GM21526 (cell line): ENCODE measurements around the gene RAD9A.
A peak's percentile ranks its signal among the peaks of the same experiment; 100 is the strongest.
"Not testable (repeated sequence)": the region's sequence is repeated elsewhere in the genome, so short reads cannot be mapped to it uniquely, and the experiment has no call there.

ENCODE experiments used
- ATAC-seq: cut with Tn5 transposase; IDR thresholded peaks from one replicate; pipeline ENCODE4 v1.9.1; 2021; ENCODE audit warnings: moderate library complexity; ENCODE audit not compliant: unreplicated experiment, low FRiP score

Gene RAD9A

DNA sequence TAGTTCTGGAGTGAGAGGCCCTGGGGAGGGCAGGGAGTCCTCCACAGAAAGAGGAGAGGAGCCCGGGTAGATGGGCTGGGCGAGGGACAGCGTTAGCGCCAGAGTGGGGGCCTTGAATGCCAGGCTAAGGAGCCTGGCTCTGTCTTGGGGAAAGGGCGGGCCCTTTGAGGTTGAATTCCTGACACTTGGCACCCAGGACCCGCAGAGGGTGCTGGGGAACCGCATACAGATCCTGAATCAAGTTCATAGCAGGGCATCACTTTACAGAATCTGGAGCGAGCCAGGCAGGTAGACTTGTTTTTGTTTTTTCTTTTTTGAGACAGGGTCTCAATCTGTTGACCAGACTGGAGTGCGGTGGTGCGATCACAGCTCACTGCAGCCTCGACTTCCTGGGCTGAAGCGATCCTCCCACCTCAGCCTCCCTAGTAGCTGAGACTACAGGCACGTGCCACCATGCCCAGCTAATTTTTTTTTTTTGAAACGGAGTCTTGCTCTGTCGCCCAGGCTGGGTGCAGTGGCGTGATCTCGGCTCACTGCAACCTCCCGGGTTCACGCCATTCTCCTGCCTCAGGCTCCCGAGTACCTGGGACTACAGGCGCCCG is 29.7 kb downstream of the RAD9A start:
- ATAC-seq = no peak

DNA sequence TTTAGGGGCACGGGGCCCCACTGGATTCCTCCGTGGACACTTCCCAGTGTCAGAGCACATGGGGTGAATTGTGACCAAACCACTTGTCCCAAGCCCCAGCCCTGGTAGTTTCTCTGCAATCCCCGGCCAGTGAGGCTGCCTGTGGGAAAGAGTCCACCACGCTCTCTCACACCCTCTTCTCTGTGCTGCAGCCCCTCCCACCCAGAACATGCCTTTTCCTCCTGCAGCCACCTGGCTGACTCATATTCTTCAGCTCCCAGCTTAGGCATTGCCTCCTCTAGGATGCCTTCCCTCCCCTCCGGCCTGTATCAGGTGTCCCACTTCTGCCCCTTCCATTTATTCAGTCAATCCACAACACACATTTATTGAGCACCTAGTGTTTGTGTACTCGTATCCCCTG is 31.1 kb downstream of the RAD9A start:
- ATAC-seq = no peak

DNA sequence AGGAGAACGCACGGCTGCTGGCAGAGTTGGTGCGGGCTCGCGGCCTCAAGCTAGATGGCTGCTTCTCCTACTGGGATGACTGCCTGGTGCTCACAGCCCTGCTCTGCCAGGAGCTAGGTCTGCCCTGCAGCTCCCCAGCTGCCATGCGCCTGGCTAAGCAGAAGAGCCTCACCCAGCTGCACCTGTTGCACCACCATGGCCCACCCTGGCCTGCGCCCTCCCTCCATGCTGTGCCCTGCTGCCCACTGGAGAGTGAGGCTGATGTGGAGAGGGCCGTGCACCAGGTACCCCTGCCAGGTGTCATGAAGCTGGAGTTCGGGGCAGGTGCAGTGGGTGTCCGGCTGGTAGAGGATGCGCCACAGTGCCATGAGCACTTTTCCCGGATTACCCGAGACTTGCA is 31.7 kb downstream of the RAD9A start:
- ATAC-seq = no peak

GRCh38 chr11:67423891-67424613 is 32.3 kb downstream of the RAD9A start:
- no peak for ATAC-seq

GRCh38 chr11:67427364-67427859 is 35.6 kb downstream of the RAD9A start:
- ATAC-seq = not testable (repeated sequence)

- ATAC-seq = peak; percentile 70
Observed at GRCh38 chr11:67428052-67429001, 36.5 kb downstream of the RAD9A start, which contains the start of gene RPS6KB2. Gene RPS6KB2, plus strand, starts transcription at chr11:67428494. Its CDS starts 52 bp downstream, at chr11:67428546.

DNA sequence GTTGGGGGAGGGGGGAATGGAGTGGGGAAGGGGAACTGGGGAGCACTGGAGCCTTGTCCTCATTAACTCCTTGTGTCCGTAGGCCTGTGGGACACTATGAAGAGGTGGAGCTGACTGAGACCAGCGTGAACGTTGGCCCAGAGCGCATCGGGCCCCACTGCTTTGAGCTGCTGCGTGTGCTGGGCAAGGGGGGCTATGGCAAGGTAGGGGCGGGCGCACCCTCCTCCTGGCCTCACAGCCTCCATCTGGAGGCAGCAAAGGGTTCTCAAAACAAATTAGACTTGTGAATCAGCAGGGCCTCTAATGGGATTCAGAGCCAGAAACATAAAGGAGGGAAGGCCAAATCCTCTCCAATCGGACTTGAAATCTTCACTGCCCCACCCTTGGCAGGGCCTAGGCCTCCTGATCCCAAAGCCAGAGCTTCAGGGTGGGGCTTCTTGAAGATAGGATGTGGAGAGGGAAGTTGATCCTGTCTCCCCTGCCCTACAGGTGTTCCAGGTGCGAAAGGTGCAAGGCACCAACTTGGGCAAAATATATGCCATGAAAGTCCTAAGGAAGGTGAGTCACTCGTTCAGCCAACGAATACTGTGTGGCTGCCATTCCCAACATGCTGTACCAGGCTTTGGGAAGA is 37.4 kb downstream of the RAD9A start:
- no peak for ATAC-seq

- ATAC-seq = no peak
Observed at GRCh38 chr11:67429722-67430121, 37.9 kb downstream of the RAD9A start.

DNA sequence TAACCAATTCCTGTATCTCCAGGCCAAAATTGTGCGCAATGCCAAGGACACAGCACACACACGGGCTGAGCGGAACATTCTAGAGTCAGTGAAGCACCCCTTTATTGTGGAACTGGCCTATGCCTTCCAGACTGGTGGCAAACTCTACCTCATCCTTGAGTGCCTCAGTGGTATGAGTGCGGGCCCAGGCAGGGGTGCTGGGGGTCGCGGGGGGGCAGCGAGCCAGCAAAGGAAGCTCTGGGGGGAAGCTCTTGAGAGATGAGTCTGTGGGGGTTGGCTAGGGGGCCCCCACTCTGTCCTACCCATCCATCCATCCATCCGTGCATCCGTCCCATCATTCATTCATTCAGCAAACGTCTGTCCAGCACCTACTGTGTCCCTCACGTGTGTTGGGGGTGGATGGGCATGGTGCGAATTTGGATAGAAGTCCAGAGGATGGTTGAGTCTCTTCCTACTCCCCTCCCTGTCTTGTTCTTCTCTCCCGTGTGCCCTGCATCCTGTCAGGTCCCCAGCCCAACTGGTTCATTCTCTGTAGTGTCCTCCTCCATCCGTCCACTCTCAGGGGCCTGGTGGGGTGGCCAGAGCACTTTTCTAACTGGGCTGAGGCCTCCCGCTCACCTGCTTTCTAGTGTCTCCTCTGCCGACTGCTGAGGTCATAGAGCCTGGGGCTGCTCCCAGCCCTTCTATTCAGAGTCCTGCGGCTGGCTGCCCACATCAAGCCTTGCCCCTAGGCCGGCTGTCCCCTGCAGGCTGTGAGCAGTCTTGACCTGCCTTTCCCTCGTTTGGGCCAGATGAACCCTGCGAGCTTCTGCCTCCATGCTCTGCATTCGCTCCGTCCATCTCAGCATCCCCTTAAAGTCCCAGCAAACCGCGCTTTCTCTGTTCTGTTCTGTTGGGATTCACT is 39.8 kb downstream of the RAD9A start:
- no peak for ATAC-seq

- ATAC-seq = no peak
Observed at GRCh38 chr11:67432655-67433349, 41.0 kb downstream of the RAD9A start.

- no peak for ATAC-seq
Observed at GRCh38 chr11:67433536-67434394, 42.0 kb downstream of the RAD9A start.

- no peak for ATAC-seq
Observed at GRCh38 chr11:67434395-67434881, 42.7 kb downstream of the RAD9A start.

- ATAC-seq = no peak
Observed at GRCh38 chr11:67435031-67435726, 43.4 kb downstream of the RAD9A start.

DNA sequence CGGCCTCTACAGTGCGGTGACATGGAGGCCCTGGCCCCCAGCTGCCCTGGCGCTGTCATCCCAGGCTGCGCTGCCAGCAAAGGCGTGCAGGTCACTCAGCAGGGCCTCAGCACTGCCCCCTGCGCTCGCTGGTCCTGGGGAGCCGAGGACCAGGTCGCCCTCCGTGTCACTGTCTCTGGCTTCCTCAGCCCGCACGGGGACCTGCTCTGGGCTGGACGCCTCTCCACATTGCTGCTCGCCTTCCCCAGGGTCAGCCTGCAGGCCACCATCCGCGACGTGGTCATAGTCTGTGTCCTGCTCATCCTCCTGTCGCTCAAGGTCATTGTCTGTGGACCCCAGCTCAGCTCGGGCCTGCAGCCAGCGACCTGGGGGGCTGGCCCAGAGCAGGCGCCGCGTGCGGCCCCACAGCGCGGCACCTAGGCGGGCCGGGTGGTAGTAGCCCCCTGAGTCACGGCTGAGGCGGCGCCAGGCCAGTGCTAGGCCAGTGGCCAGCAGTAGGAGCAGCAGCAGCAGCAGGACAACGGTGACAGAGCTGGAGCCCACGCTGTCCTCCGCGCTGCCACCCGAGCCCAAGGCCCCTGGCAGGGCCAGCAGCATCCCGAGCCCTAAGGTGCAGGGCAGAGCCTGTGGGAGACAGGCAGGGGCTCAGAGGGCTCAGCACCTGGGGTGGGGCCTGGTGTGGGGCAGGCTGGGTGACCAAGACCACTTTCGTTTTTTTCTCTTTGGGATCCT is 44.1 kb downstream of the RAD9A start:
- ATAC-seq = no peak

GRCh38 chr11:67436459-67437081 is 44.8 kb downstream of the RAD9A start:
- ATAC-seq = no peak
